GM12878 (cell line): ENCODE data around the gene CACNA2D4. TPM values are rescaled to one million over a fixed set of nuclear protein-coding genes. Genes with fewer than 3 reads are reported as not detected.

Source experiments
- ATAC-seq: fragments of 200-7000 bp; cut with Tn5 transposase; 3 replicates; pipeline ENCODE4 v1.9.1; 2020; ENCODE audit warnings: mild to moderate bottlenecking, moderate library complexity
- BruUV-seq: library from RNA; stranded (reverse); fragments of 400-500 nt; replicated peaks from 2 replicates; lab custom pipeline; 2021; lab: Mats Ljungman, UMichigan
- CTCF ChIA-PET: fragments of 300-600 bp; sonication (Branson Sonifier 250); formaldehyde crosslinking; extraction: SDS; loops from one replicate; lab custom pipeline; 2021; ENCODE audit warnings: inconsistent platforms; lab: Yijun Ruan, JAX
- POLR2A ChIA-PET: fragments of 350-600 bp; formaldehyde crosslinking; extraction: SDS; loops from one replicate; lab custom pipeline; 2021; ENCODE audit warnings: inconsistent platforms; lab: Charles Lee
- RAD21 ChIA-PET: fragments of 300-600 bp; sonication (Branson Sonifier 250); formaldehyde crosslinking; loops from one replicate; lab custom pipeline; 2023; ENCODE audit warnings: antibody characterized with exemption; ENCODE audit not compliant: unreplicated experiment; lab: Charles Lee
- SMC1A ChIA-PET: fragments of 300-600 bp; sonication (Branson Sonifier 250); formaldehyde crosslinking; loops from one replicate; lab custom pipeline; 2023; ENCODE audit not compliant: unreplicated experiment, uncharacterized antibody; lab: Charles Lee
- DNase-seq: peaks from one replicate; pipeline ENCODE4 v3.0.0-alpha.2; 2011; ENCODE audit warnings: low read depth, low spot score
- FAIRE-seq: peaks from 3 replicates; lab custom pipeline; 2011; peaks lifted over from hg19 to GRCh38; lab: Jason Lieb, UNC
- H2AFZ ChIP-seq: 2 replicates; pipeline ENCODE4 v1.6.0; 2011; ENCODE audit warnings: low read depth, low read length, control low read depth; ENCODE audit not compliant: control insufficient read depth
- H3K27ac ChIP-seq: 2 replicates; pipeline ENCODE4 v1.5.1; 2011; ENCODE audit warnings: control low read depth; ENCODE audit not compliant: control insufficient read depth, insufficient read depth
- H3K27me3 ChIP-seq, 2 experiments: replicated peaks in 1 of 2; 2 replicates each; pipeline versions ENCODE4 v1.6.0 to v1.6.1; 2011; ENCODE audit warnings: low read length in 1 of 2; ENCODE audit not compliant: control insufficient read depth in 2 of 2, insufficient read depth in 2 of 2
- H3K36me3 ChIP-seq, 2 experiments: 2 replicates each; pipeline ENCODE4 v1.5.1; 2011; ENCODE audit warnings: low read length in 1 of 2; ENCODE audit not compliant: control insufficient read depth in 2 of 2, insufficient read depth in 2 of 2
- H3K4me1 ChIP-seq: 2 replicates; pipeline ENCODE4 v1.6.1; 2011; ENCODE audit warnings: mild to moderate bottlenecking, low read length, moderate library complexity, mixed read lengths; ENCODE audit not compliant: control insufficient read depth, insufficient read depth
- H3K4me2 ChIP-seq: 2 replicates; pipeline ENCODE4 v1.6.0; 2011; ENCODE audit warnings: control low read depth; ENCODE audit not compliant: control insufficient read depth, insufficient read depth
- H3K4me3 ChIP-seq: fragments of 200-600 bp; sonication (generic); 2 replicates; pipeline ENCODE4 v1.5.1; 2016
- H3K79me2 ChIP-seq: 2 replicates; pipeline ENCODE4 v1.6.0; 2011; ENCODE audit warnings: low read length; ENCODE audit not compliant: control insufficient read depth, insufficient read depth
- H3K9ac ChIP-seq: 2 replicates; pipeline ENCODE4 v1.8.0; 2011; ENCODE audit warnings: low read length, control low read depth, mixed read lengths; ENCODE audit not compliant: control insufficient read depth, insufficient read depth
- H3K9me3 ChIP-seq: replicated peaks from 3 replicates; pipeline ENCODE4 v1.5.1; 2011; ENCODE audit warnings: mild to moderate bottlenecking, low read length; ENCODE audit not compliant: control insufficient read depth, insufficient read depth
- H4K20me1 ChIP-seq: 2 replicates; pipeline ENCODE4 v1.6.0; 2011; ENCODE audit not compliant: control insufficient read depth, insufficient read depth
- BMI1 ChIP-seq: fragments of 450-650 bp; IDR thresholded peaks from 2 replicates; pipeline ENCODE4 v1.6.1; 2016; ENCODE audit warnings: mild to moderate bottlenecking, moderate library complexity, borderline replicate concordance
- CTCF ChIP-seq, 3 experiments: IDR thresholded peaks in 2 of 3; conservative IDR thresholded peaks in 1 of 3; 2 replicates each; pipeline ENCODE4 v1.5.1; 2011; ENCODE audit warnings: low read depth in 3 of 3, low read length in 3 of 3, mild to moderate bottlenecking in 3 of 3, control low read depth in 2 of 3, moderate library complexity in 2 of 3, inconsistent platforms in 1 of 3, mixed read lengths in 1 of 3; ENCODE audit not compliant: control insufficient read depth in 2 of 3, insufficient read depth in 1 of 3; ENCODE audit errors: extremely low read depth in 1 of 3
- HDGF ChIP-seq: fragments of 450-650 bp; IDR thresholded peaks from 2 replicates; pipeline ENCODE4 v1.6.1; 2016; ENCODE audit warnings: antibody characterized with exemption
- PAX5 ChIP-seq: IDR thresholded peaks from 2 replicates; pipeline ENCODE4 v1.6.1; 2011; ENCODE audit warnings: low read depth, low read length, borderline replicate concordance
- POLR2A ChIP-seq: IDR thresholded peaks from 2 replicates; pipeline ENCODE4 v1.6.1; 2011; ENCODE audit warnings: low read depth, mild to moderate bottlenecking, low read length
- RCOR1 ChIP-seq: conservative IDR thresholded peaks from 2 replicates; pipeline ENCODE4 v1.6.1; 2012; ENCODE audit warnings: low read depth, low read length, improper control_type of control experiment
- SREBF2 ChIP-seq: IDR thresholded peaks from 2 replicates; pipeline ENCODE4 v1.6.1; 2012; ENCODE audit warnings: mild to moderate bottlenecking, low read length
- ZBED1 ChIP-seq: IDR thresholded peaks from 2 replicates; pipeline ENCODE4 v1.6.1; 2016; ENCODE audit warnings: borderline replicate concordance
- ZNF622 ChIP-seq: fragments of 450-650 bp; IDR thresholded peaks from 2 replicates; pipeline ENCODE4 v1.6.1; 2017; ENCODE audit warnings: mild to moderate bottlenecking, inconsistent platforms
- ZSCAN29 ChIP-seq: fragments of 450-650 bp; IDR thresholded peaks from 2 replicates; pipeline ENCODE4 v1.6.1; 2017; ENCODE audit warnings: mild to moderate bottlenecking, moderate library complexity
- WGBS: methylation state at CpG from one replicate; pipeline ENCODE4 v1.1.6; 2016; ENCODE audit warnings: low lambda C conversion rate; ENCODE audit not compliant: insufficient replicate concordance, insufficient coverage; ENCODE audit errors: missing lambda C conversion rate; 5-methylcytosine and 5-hydroxymethylcytosine counted together
- in situ Hi-C: fragments of 300-500 bp; cut with MboI; formaldehyde crosslinking; loops from 9 replicates; pipeline ENCODE4 v1.14.3; 2018; ENCODE audit warnings: mixed read lengths
- intact Hi-C: fragments of 100-400 bp; cut with micrococcal nuclease; formaldehyde crosslinking; loops from one replicate; pipeline ENCODE4 v1.14.2; 2022; ENCODE audit not compliant: unreplicated experiment
- polyA plus RNA-seq, 11 experiments: library from polyadenylated mRNA; depleted of rRNA in 4 of 11; unstranded in 6 of 11; stranded (reverse) in 5 of 11; fragments of >200 nt; fragmentation: Nextera tagmentation in 4 of 11; fragmentation: Illumina TruSeq in 1 of 11; extraction: Ambion mirVana in 4 of 11; extraction: Trizol in 1 of 11; gene quantifications; 1 replicate in 1 of 11; 2 replicates in 10 of 11; pipeline versions ENCODE4 v1.2.1 to v1.2.3, GENCODE V29; 2011 to 2016; ENCODE audit warnings: inconsistent platforms in 2 of 11, missing spikeins in 2 of 11, low read depth in 1 of 11
- total RNA-seq, 4 experiments: library from RNA; depleted of rRNA in 3 of 4; stranded (reverse); fragments of >200 nt in 3 of 4; fragmentation: Illumina TruSeq in 1 of 4; extraction: Trizol in 1 of 4; gene quantifications; 2 replicates each; pipeline versions ENCODE4 v1.2.1 to v1.2.3, GENCODE V29; 2013 to 2021
- TF ChIP-seq, protein P1 (sequence below): IDR thresholded peaks from 2 replicates; pipeline ENCODE4 v1.6.1; 2011; ENCODE audit warnings: low read depth, low read length, improper control_type of control experiment, borderline replicate concordance
- TF ChIP-seq, protein P2 (sequence below): fragments of 150-350 bp; IDR thresholded peaks from 2 replicates; pipeline ENCODE4 v1.6.1; 2016; ENCODE audit warnings: low read depth, low read length

CACNA2D4 gene
- total and polyA plus RNA-seq, 10 of the 15 experiments (the other 5 are each of a cell fraction or from before 2014, with no cell fraction given): 0.03 to 1.0 (median 0.65) TPM

DNA sequence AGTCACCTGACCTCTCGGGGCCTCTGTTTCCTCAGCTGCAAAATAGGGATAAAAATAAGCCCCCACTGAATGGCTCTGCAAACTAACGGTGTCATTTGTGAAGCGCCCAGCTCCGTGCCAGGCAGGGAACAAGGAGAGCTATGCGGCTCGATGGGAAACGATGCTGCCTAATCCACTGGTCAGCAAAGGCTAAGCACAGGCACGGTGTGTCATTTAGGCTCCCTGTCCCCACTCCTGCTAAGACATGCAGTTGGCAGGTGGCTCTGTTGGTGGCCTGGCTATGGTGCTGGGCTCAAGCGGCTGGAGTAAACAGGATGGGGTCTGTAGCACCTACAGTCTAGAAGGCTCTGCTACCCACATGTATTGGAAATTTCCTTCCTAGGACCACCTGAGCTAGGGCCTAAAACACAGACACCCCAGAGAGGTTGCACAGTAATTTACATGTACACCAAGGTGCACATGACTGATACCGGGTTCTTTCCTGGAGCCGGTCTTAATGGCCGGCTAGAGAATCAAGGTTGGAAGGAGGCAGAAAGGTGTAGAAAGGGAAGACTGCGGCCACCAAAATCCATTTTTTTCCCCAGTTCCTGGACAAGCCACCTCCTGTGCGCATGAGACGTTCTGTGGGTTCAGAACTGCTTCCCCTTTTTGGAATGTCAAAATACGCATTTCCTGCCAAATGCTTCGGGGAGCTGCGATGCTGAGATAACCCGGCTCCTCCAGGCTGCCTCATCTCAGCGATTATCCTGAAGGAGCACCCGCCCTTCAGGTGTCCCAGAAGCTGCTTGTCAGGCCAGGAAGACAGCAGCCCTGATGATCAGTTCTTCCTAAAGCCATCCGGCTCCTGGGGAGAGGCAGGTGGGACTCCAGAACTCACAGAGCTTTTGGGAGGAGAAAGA is 1.0 kb downstream of the CACNA2D4 start (continued):
- TF ChIP-seq CTCF (IDR thresholded peaks at IDR 0.05 in 2 of 3, conservative IDR thresholded peaks at IDR 0.05 in 1 of 3; ENCODE audit: control insufficient read depth in 2 of 3, extremely low read depth in 1 of 3, insufficient read depth in 1 of 3, low read depth in 3 of 3, low read length in 3 of 3) (no peak), ZNF622 (no peak)
- TF ChIP-seq, all 136 proteins: peak for 0

GRCh38 chr12:1916371-1917171 is 1.9 kb downstream of the CACNA2D4 start:
- Histone ChIP-seq H3K27me3 (peaks cover 0 to 6% of the 10 kb centered on the region in 2 experiments; a peak in 2 of 4 replicates), H2AFZ (no peak overlapping the region), H3K9ac (no peak overlapping the region), H3K27ac (no peak overlapping the region), H3K4me3 (no peak overlapping the region), H3K4me2 (no peak overlapping the region), H3K79me2 (no peaks in the 10 kb centered on the region), H4K20me1 (no peaks in the 10 kb centered on the region), H3K36me3 (no peaks in the 10 kb centered on the region), H3K4me1 (no peaks in the 10 kb centered on the region), H3K9me3 (no peaks in the 10 kb centered on the region)
- ChIA-PET RAD21 (interaction anchor here (1.7 kb wide), 1 partner anchor 23 kb away, joined by 4 read pairs; no protein-coding TSS in a partner anchor), POLR2A (no interaction called here), CTCF (interaction anchor here (0.8 to 1.6 kb wide), 2 partner anchors 23 to 42 kb away, joined by 3 to 8 read pairs; no protein-coding TSS in a partner anchor), SMC1A (no interaction called here)
- ATAC-seq: no peak
- intact Hi-C loops (no loop called here), in situ Hi-C loops (no loop called here)
- 56% methylated on average over 18 of the region's 18 CpGs for WGBS
- DNase-seq: no peak
- FAIRE-seq: no peak
- BruUV-seq: no TSS peak
- TF ChIP-seq, protein P1, sequence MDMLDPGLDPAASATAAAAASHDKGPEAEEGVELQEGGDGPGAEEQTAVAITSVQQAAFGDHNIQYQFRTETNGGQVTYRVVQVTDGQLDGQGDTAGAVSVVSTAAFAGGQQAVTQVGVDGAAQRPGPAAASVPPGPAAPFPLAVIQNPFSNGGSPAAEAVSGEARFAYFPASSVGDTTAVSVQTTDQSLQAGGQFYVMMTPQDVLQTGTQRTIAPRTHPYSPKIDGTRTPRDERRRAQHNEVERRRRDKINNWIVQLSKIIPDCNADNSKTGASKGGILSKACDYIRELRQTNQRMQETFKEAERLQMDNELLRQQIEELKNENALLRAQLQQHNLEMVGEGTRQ: no peak
- TF ChIP-seq ZSCAN29 (no peak), BMI1 (no peak), ZBED1 (no peak), HDGF (no peak), SREBF2 (no peak), PAX5 (no peak), RCOR1 (no peak), POLR2A (no peak)
- TF ChIP-seq, protein P2, sequence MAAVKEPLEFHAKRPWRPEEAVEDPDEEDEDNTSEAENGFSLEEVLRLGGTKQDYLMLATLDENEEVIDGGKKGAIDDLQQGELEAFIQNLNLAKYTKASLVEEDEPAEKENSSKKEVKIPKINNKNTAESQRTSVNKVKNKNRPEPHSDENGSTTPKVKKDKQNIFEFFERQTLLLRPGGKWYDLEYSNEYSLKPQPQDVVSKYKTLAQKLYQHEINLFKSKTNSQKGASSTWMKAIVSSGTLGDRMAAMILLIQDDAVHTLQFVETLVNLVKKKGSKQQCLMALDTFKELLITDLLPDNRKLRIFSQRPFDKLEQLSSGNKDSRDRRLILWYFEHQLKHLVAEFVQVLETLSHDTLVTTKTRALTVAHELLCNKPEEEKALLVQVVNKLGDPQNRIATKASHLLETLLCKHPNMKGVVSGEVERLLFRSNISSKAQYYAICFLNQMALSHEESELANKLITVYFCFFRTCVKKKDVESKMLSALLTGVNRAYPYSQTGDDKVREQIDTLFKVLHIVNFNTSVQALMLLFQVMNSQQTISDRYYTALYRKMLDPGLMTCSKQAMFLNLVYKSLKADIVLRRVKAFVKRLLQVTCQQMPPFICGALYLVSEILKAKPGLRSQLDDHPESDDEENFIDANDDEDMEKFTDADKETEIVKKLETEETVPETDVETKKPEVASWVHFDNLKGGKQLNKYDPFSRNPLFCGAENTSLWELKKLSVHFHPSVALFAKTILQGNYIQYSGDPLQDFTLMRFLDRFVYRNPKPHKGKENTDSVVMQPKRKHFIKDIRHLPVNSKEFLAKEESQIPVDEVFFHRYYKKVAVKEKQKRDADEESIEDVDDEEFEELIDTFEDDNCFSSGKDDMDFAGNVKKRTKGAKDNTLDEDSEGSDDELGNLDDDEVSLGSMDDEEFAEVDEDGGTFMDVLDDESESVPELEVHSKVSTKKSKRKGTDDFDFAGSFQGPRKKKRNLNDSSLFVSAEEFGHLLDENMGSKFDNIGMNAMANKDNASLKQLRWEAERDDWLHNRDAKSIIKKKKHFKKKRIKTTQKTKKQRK: no peak
